Stimulated activated CD4-positive, alpha-beta T cell treated with anti-CD3 and anti-CD28 coated beads, Interleukin-1b, Interleukin-23, amount 100 ng/mL, for 24 hours (primary cell): ENCODE data around the gene MRPS33.

Source experiments
- DNase-seq, 4 experiments: peaks; one replicate each; pipeline ENCODE4 v3.0.0-alpha.2; 2020; ENCODE audit warnings: low read depth in 4 of 4, low spot score in 1 of 4

Gene MRPS33

GRCh38 chr7:141012696-141013344 is 1.9 kb downstream of the MRPS33 start:
- DNase-seq: no peak

- DNase-seq: peak; percentile 38 to 59 (median 50)
Observed at GRCh38 chr7:141012044-141012685, 2.6 kb downstream of the MRPS33 start.

GRCh38 chr7:141011443-141011842 is 3.3 kb downstream of the MRPS33 start:
- DNase-seq: no peak

- no peak for DNase-seq
Observed at GRCh38 chr7:141003172-141004065, 11.3 kb downstream of the MRPS33 start.

- no peak for DNase-seq
Observed at GRCh38 chr7:141001546-141001945, 13.2 kb downstream of the MRPS33 start.

- no peak for DNase-seq
Observed at GRCh38 chr7:141001122-141001521, 13.6 kb downstream of the MRPS33 start.

- DNase-seq: no peak
Observed at GRCh38 chr7:140998715-140999114, 16.0 kb downstream of the MRPS33 start.

GRCh38 chr7:140992422-140992821 is 22.3 kb downstream of the MRPS33 start:
- no peak for DNase-seq

- DNase-seq: no peak
Observed at GRCh38 chr7:140990193-140990962, 24.4 kb downstream of the MRPS33 start.

- DNase-seq: no peak
Observed at GRCh38 chr7:140989068-140989467, 25.7 kb downstream of the MRPS33 start.

GRCh38 chr7:140983802-140984201 is 30.9 kb downstream of the MRPS33 start:
- no peak for DNase-seq

GRCh38 chr7:140982508-140982907 is 32.2 kb downstream of the MRPS33 start:
- DNase-seq: no peak

- no peak for DNase-seq
Observed at GRCh38 chr7:140981951-140982350, 32.8 kb downstream of the MRPS33 start.

- DNase-seq: no peak
Observed at GRCh38 chr7:140977741-140978140, 37.0 kb downstream of the MRPS33 start.

- no peak for DNase-seq
Observed at GRCh38 chr7:140972876-140973829, 41.6 kb downstream of the MRPS33 start.

GRCh38 chr7:140972344-140972743 is 42.4 kb downstream of the MRPS33 start:
- DNase-seq: no peak

- no peak for DNase-seq
Observed at GRCh38 chr7:140967438-140967837, 47.3 kb downstream of the MRPS33 start.

GRCh38 chr7:140966561-140967233 is 48.1 kb downstream of the MRPS33 start:
- DNase-seq: no peak

- DNase-seq: no peak
Observed at GRCh38 chr7:140961117-140961516, 53.6 kb downstream of the MRPS33 start.
